ENCODE measurements around the gene NUCB1.

DNA sequence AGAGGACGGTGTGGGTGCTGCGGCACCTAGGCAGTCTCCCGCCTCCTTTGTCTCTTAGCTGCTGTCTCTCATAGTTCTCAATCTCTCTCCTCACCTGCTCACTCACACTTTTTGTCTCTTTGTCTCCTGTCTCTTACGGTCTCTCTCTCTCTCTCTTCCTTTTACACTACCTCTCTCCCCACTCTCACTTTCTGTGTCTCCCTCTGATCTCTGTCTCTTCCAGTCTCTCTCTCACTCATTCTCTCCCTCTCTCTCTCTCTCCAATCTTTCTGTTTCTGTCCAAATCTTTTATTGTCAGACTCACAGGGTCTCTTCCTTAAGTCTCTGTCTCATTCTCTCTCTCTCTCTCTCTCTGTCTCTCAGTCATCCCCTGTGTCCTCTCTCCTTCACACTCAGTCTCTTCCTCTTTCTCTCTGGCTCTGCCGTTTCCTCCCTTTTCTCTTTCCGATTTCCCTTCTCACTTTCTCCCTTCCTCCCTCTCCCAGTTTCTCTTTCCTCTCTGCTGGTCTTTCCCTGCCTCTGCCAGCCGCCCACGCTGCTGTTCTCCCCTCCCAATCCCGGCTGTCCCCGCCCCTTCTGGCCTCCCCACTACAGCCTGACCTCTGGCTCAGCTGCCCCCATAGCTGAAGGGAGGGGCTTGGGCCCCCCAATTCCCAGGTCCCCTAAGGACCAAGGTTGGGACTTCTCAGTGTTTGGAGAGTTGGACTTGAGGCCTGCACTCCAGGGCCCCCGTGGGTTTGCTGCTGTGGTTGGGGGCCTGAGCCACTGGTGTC, 31.8 kb upstream of the NUCB1 start, which contains the start of gene PLEKHA4:
- TF ChIP-seq, protein P1, sequence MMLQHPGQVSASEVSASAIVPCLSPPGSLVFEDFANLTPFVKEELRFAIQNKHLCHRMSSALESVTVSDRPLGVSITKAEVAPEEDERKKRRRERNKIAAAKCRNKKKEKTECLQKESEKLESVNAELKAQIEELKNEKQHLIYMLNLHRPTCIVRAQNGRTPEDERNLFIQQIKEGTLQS (CRISPR knock-in tag; conservative IDR thresholded peaks at IDR 0.05) = no peak
- TF ChIP-seq, protein P2, sequence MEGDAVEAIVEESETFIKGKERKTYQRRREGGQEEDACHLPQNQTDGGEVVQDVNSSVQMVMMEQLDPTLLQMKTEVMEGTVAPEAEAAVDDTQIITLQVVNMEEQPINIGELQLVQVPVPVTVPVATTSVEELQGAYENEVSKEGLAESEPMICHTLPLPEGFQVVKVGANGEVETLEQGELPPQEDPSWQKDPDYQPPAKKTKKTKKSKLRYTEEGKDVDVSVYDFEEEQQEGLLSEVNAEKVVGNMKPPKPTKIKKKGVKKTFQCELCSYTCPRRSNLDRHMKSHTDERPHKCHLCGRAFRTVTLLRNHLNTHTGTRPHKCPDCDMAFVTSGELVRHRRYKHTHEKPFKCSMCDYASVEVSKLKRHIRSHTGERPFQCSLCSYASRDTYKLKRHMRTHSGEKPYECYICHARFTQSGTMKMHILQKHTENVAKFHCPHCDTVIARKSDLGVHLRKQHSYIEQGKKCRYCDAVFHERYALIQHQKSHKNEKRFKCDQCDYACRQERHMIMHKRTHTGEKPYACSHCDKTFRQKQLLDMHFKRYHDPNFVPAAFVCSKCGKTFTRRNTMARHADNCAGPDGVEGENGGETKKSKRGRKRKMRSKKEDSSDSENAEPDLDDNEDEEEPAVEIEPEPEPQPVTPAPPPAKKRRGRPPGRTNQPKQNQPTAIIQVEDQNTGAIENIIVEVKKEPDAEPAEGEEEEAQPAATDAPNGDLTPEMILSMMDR (IDR thresholded peaks at IDR 0.05) = no peak
- no peak for TF ChIP-seq CREB1 (CRISPR knock-in tag; IDR thresholded peaks at IDR 0.05)
- no peak for TF ChIP-seq KAT7 (CRISPR knock-in tag; IDR thresholded peaks at IDR 0.05; ENCODE audit: borderline replicate concordance)
- no peak for TF ChIP-seq TCF7 (CRISPR knock-in tag; IDR thresholded peaks at IDR 0.05; ENCODE audit: low read depth)
- TF ChIP-seq, protein P3, sequence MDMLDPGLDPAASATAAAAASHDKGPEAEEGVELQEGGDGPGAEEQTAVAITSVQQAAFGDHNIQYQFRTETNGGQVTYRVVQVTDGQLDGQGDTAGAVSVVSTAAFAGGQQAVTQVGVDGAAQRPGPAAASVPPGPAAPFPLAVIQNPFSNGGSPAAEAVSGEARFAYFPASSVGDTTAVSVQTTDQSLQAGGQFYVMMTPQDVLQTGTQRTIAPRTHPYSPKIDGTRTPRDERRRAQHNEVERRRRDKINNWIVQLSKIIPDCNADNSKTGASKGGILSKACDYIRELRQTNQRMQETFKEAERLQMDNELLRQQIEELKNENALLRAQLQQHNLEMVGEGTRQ (CRISPR knock-in tag; IDR thresholded peaks at IDR 0.05) = no peak

Measured in WTC11 (cell line).